ENCODE results near the gene KCTD7.

DNA sequence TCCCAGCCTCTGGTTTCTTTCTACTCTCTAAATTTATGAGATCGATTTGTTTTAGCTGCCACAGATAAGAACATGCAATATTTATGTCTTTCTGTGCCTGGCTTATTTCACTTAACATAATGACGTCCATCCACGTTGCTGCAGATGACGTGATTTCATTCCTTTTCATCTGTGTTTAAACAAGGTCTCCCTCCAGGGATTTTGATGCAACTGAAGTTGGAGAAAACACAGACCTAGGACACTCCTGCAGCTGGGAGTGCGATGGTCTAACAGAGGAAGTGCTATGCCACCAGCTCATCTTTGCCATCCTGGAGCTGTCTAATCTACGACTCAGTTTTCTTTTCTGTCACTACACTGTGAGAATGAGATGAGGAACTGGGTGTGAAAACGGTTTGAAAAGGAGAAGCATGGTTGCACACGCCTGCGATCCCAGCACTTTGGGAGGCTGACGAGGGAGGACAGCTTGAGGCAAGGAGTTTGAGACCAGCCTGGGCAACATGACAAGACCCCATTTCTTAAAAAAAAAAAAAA lies 1.5 kb upstream of the KCTD7 start:
- TF ChIP-seq, protein P1, sequence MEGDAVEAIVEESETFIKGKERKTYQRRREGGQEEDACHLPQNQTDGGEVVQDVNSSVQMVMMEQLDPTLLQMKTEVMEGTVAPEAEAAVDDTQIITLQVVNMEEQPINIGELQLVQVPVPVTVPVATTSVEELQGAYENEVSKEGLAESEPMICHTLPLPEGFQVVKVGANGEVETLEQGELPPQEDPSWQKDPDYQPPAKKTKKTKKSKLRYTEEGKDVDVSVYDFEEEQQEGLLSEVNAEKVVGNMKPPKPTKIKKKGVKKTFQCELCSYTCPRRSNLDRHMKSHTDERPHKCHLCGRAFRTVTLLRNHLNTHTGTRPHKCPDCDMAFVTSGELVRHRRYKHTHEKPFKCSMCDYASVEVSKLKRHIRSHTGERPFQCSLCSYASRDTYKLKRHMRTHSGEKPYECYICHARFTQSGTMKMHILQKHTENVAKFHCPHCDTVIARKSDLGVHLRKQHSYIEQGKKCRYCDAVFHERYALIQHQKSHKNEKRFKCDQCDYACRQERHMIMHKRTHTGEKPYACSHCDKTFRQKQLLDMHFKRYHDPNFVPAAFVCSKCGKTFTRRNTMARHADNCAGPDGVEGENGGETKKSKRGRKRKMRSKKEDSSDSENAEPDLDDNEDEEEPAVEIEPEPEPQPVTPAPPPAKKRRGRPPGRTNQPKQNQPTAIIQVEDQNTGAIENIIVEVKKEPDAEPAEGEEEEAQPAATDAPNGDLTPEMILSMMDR (IDR thresholded peaks at IDR 0.05; ENCODE audit: low read depth, low read length) = no peak
- TF ChIP-seq EZH2phosphoT487 (IDR thresholded peaks at IDR 0.05; ENCODE audit: low read depth) = no peak

Measured in OCI-LY3 (cell line).